Heart right ventricle (tissue), 16 donors: ENCODE data around the gene CCSER2. TPM values are rescaled to one million over a fixed set of nuclear protein-coding genes. Genes with fewer than 3 reads are reported as not detected.

Experiments
- ATAC-seq, 8 donors: fragments of 200-7000 bp; cut with Tn5 transposase; one replicate each; pipeline ENCODE4 v1.9.1; 2020; ENCODE audit warnings: mild to moderate bottlenecking in 8 of 8, moderate library complexity in 8 of 8, moderate number of reproducible peaks in 1 of 8
- DNase-seq, 2 donors: peaks; one replicate each; pipeline ENCODE4 v3.0.0-alpha.2; 2020
- H3K27ac ChIP-seq, 10 donors: fragments of 200-600 bp; sonication (generic) in 2 of 10; one replicate each; pipeline versions ENCODE4 v1.5.0 to v1.8.0; 2020 to 2022; ENCODE audit warnings: mild to moderate bottlenecking in 3 of 10
- H3K27me3 ChIP-seq, 7 donors: fragments of 200-600 bp; one replicate each; pipeline ENCODE4 v1.8.0; 2021 to 2022; ENCODE audit warnings: mild to moderate bottlenecking in 2 of 7
- H3K36me3 ChIP-seq, 9 donors: fragments of 200-600 bp; sonication (generic) in 1 of 9; one replicate each; pipeline versions ENCODE4 v1.5.0 to v1.8.0; 2020 to 2022; ENCODE audit warnings: mild to moderate bottlenecking in 2 of 9
- H3K4me1 ChIP-seq, 9 donors: fragments of 200-600 bp; sonication (generic) in 1 of 9; one replicate each; pipeline versions ENCODE4 v1.5.0 to v1.8.0; 2020 to 2022; ENCODE audit warnings: mild to moderate bottlenecking in 4 of 9
- H3K4me3 ChIP-seq, 10 donors: fragments of 200-600 bp; sonication (generic) in 2 of 10; one replicate each; pipeline versions ENCODE4 v1.5.0 to v1.8.0; 2020 to 2022; ENCODE audit warnings: mild to moderate bottlenecking in 7 of 10, moderate library complexity in 2 of 10
- H3K9me3 ChIP-seq, 11 donors: fragments of 200-600 bp in 10 of 11; sonication (generic) in 2 of 11; one replicate each; pipeline versions ENCODE4 v1.5.0 to v1.8.0; 2013 to 2022; ENCODE audit warnings: mild to moderate bottlenecking in 2 of 11, control low read depth in 1 of 11, moderate library complexity in 1 of 11
- WGBS, 2 donors: extraction: QIAGEN DNeasy Blood & Tissue Kit; methylation state at CpG; one replicate each; pipeline ENCODE4 v1.1.7; 2013; ENCODE audit warnings: inconsistent platforms in 1 of 2; 5-methylcytosine and 5-hydroxymethylcytosine counted together
- intact Hi-C, 10 donors: fragments of 100-400 bp; cut with DNase I; formaldehyde crosslinking; loops; one replicate each; pipeline versions ENCODE4 v1.11.1 to v1.14.2; 2022
- polyA plus RNA-seq, 2 donors: library from polyadenylated mRNA; stranded (reverse); fragments of 200-250 nt; gene quantifications; one replicate each; pipeline ENCODE4 v1.2.3, GENCODE V29; 2013
- total RNA-seq, 10 donors: library from RNA; stranded (reverse); fragmentation: NEBNext Ultra II Directional in 3 of 10; extraction: Animal tissue kit (Norgen Biotek cat#: 25700) in 3 of 10; gene quantifications; one replicate each; pipeline versions ENCODE4 v1.2.1 to v1.2.4, GENCODE V29; 2021 to 2023
- TF ChIP-seq, protein P1 (sequence below), 9 donors: fragments of 200-600 bp; sonication (generic) in 2 of 9; IDR thresholded peaks; one replicate each; pipeline versions ENCODE4 v1.5.0 to v1.8.0; 2021 to 2022; ENCODE audit warnings: antibody characterized with exemption in 9 of 9, mild to moderate bottlenecking in 5 of 9, moderate library complexity in 1 of 9
- donor health status: Arrhythmogenic right ventricular cardiomyopathy.
- donor health status: ischemic (EF 13 %, LVEDD 7.1; RV severe dilation, severe dysfunction).
- donor health status: healthy with polysubstance abuse.
- donor health status: DM: no; HTN: yes; CAD: no.
- donor health status: DM: no; HTN: no; CAD: no.
- donor health status: ischemic (EF 25% LVEDD 6.9; RV normal size, moderate dysfunction).
- donor health status: ischemic (EF 25% LVEDD 5.7; RV mildly dilated, moderate dysfunction).
- donor health status: healthy.
- donor health status: DM: yes; HTN: yes; CAD: no.
- donor health status: Ischemic cardiomyopathy.
- donor health status: ischemic (EF 35%, LVEDD 5.7; RV mildly dilated, moderate dysfunction).
- donor health status: nonischemic (EF 11% LVEDD 7.7; RV severe dilation, severe dysfunction).
- donor health status: DM: yes; HTN: yes; CAD: no.
- donor health status: PGD.
- donor health status: ischemic (EF 29% LVEDD 5.4; RV normal size, mild dysfunction).
- donor health status: nonischemic (EF 23%, LVEDD 6.1; RV moderate dilation, normal function).

CCSER2 gene
- total and polyA plus RNA-seq, 12 donors = 27.5 to 252 (median 198) TPM

DNA sequence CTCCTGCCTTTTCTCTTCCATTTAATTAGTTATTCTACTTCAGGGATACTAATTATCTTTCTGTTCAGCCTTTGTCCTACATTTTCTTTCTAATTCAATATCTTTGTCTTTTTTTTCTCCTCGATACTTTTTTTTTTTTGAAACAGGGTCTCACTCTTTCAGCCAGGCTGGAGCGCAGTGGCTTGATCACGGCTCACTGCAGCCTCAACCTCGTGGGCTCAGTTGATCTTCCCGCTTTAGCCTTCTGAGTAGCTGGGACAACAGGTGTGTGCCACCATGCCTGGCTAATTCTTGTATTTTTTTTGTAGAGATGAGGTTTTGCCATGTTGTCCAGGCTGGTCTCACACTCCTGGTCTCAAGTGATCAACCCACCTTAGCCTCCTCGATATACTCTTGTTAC is 38.9 kb downstream of the CCSER2 start:
- WGBS, 2 donors = 94 to 97% methylated on average over 6 of the region's 6 CpGs
- Histone ChIP-seq H3K9me3 (peaks cover 0 to 5% (median 0%) of the 10 kb centered on the region in 11 donors), H3K36me3 (peaks cover 0 to 17% (median 7%) of the 10 kb centered on the region in 9 donors), H3K4me3 (no peak overlapping the region), H3K27me3 (no peaks in the 10 kb centered on the region), H3K27ac (no peak overlapping the region), H3K4me1 (peaks cover 0 to 25% (median 18%) of the 10 kb centered on the region in 9 donors)
- TF ChIP-seq, protein P1, sequence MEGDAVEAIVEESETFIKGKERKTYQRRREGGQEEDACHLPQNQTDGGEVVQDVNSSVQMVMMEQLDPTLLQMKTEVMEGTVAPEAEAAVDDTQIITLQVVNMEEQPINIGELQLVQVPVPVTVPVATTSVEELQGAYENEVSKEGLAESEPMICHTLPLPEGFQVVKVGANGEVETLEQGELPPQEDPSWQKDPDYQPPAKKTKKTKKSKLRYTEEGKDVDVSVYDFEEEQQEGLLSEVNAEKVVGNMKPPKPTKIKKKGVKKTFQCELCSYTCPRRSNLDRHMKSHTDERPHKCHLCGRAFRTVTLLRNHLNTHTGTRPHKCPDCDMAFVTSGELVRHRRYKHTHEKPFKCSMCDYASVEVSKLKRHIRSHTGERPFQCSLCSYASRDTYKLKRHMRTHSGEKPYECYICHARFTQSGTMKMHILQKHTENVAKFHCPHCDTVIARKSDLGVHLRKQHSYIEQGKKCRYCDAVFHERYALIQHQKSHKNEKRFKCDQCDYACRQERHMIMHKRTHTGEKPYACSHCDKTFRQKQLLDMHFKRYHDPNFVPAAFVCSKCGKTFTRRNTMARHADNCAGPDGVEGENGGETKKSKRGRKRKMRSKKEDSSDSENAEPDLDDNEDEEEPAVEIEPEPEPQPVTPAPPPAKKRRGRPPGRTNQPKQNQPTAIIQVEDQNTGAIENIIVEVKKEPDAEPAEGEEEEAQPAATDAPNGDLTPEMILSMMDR (IDR thresholded peaks at IDR 0.05) = no peak
- intact Hi-C loops = loop anchor here in 1 of 10 donors (5.0 kb wide), 1 partner anchor 100 kb away; no protein-coding TSS in a partner anchor
- DNase-seq = no peak
- no peak for ATAC-seq

DNA sequence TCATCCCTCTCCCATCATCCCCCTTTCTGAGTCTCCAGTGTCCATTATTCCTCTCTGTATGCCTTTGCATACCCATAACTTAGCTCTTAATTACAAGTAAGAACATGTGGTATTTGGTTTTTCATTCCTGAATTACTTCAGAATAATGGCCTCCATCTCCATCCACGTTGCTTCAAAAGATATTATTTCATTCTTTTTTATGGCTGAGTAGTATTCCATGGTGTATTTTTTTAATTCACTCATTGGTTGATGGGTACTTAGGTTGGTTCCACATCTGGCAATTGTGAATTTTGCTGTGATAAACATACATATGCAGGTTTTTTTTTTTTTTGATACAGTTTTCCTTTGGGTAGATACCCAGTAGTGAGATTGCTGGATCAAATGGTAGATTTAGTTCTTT is 40.4 kb downstream of the CCSER2 start:
- TF ChIP-seq, protein P1 (IDR thresholded peaks at IDR 0.05) = no peak
- H3K9me3 ChIP-seq = peaks cover 0 to 5% (median 0%) of the 10 kb centered on the region in 11 donors
- intact Hi-C loops = loop anchor here in 1 of 10 donors (5.0 kb wide), 1 partner anchor 102 kb away; no protein-coding TSS in a partner anchor
- H3K4me3 ChIP-seq = no peak overlapping the region
- no peaks in the 10 kb centered on the region for H3K27me3 ChIP-seq
- ATAC-seq (no peak), DNase-seq (no peak)
- no peak overlapping the region for H3K27ac ChIP-seq
- peaks cover 0 to 33% (median 11%) of the 10 kb centered on the region in 9 donors for H3K36me3 ChIP-seq
- WGBS, 2 donors = 92 to 98% methylated on average over 1 of the region's 1 CpG
- peaks cover 0 to 22% (median 12%) of the 10 kb centered on the region in 9 donors for H3K4me1 ChIP-seq

DNA sequence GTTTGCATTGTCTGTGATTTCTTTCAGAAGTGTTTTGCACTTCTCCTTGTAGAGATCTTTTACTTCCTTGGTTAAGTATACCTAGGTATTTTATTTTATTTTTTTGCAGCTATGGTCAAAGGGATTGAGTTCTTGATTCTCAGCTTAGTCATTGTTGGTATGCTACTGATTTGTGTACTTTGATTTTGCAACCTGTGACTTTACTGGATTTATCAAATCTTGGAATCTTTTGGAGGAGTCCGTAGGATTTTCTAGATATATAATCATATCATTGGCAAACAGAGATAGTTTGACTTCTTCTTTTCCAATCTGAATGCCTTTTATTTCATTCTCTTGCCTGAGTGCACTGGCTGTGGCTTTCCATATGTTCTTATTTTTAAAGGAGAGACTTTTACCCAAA is 41.9 kb downstream of the CCSER2 start:
- Histone ChIP-seq H3K4me3 (no peak overlapping the region), H3K9me3 (peaks cover 0 to 5% (median 0%) of the 10 kb centered on the region in 11 donors), H3K27me3 (no peaks in the 10 kb centered on the region), H3K36me3 (peaks cover 0 to 43% (median 11%) of the 10 kb centered on the region in 9 donors), H3K4me1 (peaks cover 0 to 18% (median 9%) of the 10 kb centered on the region in 9 donors), H3K27ac (no peak overlapping the region)
- DNase-seq (no peak), ATAC-seq (no peak)
- 84 to 91% methylated on average over 1 of the region's 1 CpG for WGBS, 2 donors
- intact Hi-C loops = loop anchor here in 6 of 10 donors (5.0 to 10.0 kb wide), 4 partner anchors 103 to 375 kb away; no protein-coding TSS in a partner anchor
- TF ChIP-seq, protein P1 (IDR thresholded peaks at IDR 0.05) = no peak

DNA sequence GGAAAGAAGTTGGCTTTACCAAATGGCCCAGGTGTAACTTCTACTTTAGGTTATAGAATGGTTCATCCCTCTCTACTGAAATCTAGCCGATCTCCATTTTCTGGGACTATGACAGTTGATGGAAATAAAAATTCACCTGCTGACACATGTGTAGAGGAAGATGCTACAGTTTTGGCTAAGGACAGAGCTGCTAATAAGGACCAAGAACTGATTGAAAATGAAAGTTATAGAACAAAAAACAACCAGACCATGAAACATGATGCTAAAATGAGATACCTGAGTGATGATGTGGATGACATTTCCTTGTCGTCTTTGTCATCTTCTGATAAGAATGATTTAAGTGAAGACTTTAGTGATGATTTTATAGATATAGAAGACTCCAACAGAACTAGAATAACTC is 43.6 kb downstream of the CCSER2 start:
- TF ChIP-seq, protein P1 (IDR thresholded peaks at IDR 0.05) = no peak
- WGBS, 2 donors = 87 to 91% methylated on average over 2 of the region's 2 CpGs
- no peak for DNase-seq
- H3K4me3 ChIP-seq = no peak overlapping the region
- intact Hi-C loops = loop anchor here in 6 of 10 donors (5.0 to 10.0 kb wide), 4 partner anchors 105 to 373 kb away; no protein-coding TSS in a partner anchor
- peaks cover 0 to 6% (median 2%) of the 10 kb centered on the region in 9 donors for H3K4me1 ChIP-seq
- H3K9me3 ChIP-seq = peaks cover 0 to 5% (median 0%) of the 10 kb centered on the region in 11 donors
- no peak for ATAC-seq
- H3K27ac ChIP-seq = no peak overlapping the region
- H3K36me3 ChIP-seq = peaks cover 0 to 49% (median 11%) of the 10 kb centered on the region in 9 donors
- H3K27me3 ChIP-seq = no peaks in the 10 kb centered on the region
